ENCODE data around the gene GNB1. TPM values are rescaled to one million over a fixed set of nuclear protein-coding genes. Genes with fewer than 3 reads are reported as not detected.

Gene GNB1
- total and polyA plus RNA-seq, 9 of the 15 experiments (the other 6 are each of a cell fraction or from before 2014, with no cell fraction given): 34.3 to 388 (median 114) TPM

DNA sequence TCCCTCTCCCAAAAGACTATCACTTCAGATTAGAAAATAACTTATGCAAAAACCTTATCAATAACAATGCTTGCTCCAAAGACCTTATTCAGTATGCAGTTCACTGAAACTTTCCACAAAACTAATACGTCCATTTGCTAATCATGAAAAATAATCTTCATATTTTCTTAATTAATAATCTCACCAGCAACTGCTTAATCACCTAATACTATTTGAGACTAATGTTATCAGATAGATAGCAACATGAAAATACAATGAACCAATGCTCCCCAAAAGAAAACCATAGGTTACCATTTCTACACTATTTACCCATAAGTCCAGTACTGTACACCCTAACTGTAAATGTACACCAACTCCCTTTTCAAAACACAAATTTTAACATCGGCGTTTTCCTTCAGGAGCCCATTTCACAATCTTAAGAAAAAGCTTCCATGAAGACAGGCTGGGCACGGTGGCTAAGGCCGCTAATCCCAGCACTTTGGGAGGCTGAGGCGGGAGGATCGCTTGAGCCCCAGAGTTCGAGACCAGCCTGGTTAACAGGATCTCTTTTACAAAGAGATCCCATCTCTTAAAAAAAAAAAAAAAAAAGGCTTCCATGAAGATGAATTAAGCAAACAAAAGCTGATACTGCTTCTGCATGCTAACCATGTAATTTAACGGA is 1.7 kb downstream of the GNB1 start (continued):
- TF ChIP-seq RFX7 (CRISPR knock-in tag; IDR thresholded peaks at IDR 0.05) (no peak), ZNF431 (CRISPR knock-in tag; IDR thresholded peaks at IDR 0.05) (no peak), NFE2 (IDR thresholded peaks at IDR 0.05; ENCODE audit: low read depth) (no peak), DACH1 (IDR thresholded peaks at IDR 0.05; ENCODE audit: partially characterized antibody) (peak; percentile 83), CEBPG (CRISPR knock-in tag; IDR thresholded peaks at IDR 0.05) (no peak), CEBPG (tag; conservative IDR thresholded peaks at IDR 0.05 in 1 of 2, IDR thresholded peaks at IDR 0.05 in 1 of 2) (no peak), POLR2AphosphoS2 (IDR thresholded peaks at IDR 0.05; ENCODE audit: low read length) (no peak), ZNF445 (CRISPR knock-in tag; IDR thresholded peaks at IDR 0.05; ENCODE audit: low read depth) (no peak), GATAD2A (IDR thresholded peaks at IDR 0.05) (no peak), HDAC8 (tag; IDR thresholded peaks at IDR 0.05) (no peak), DNMT1 (IDR thresholded peaks at IDR 0.05) (no peak), CBX1 (IDR thresholded peaks at IDR 0.05; ENCODE audit: low read depth) (no peak), ZNF184 (CRISPR knock-in tag; IDR thresholded peaks at IDR 0.05) (no peak), NFXL1 (CRISPR knock-in tag; IDR thresholded peaks at IDR 0.05) (no peak), SNRNP70 (optimal IDR thresholded peaks at IDR 0.05; ENCODE audit: low read depth, low read length) (no peak), CREM (IDR thresholded peaks at IDR 0.05; ENCODE audit: low read depth) (no peak), TARDBP (IDR thresholded peaks at IDR 0.05) (no peak), FOS (IDR thresholded peaks at IDR 0.05; ENCODE audit: extremely low read depth, insufficient read length) (no peak), SMAD2 (IDR thresholded peaks at IDR 0.05; ENCODE audit: low read depth, low read length) (no peak), ZSCAN32 (CRISPR knock-in tag; IDR thresholded peaks at IDR 0.05) (no peak), ZNF133 (CRISPR knock-in tag; IDR thresholded peaks at IDR 0.05) (no peak), THRAP3 (IDR thresholded peaks at IDR 0.05; ENCODE audit: borderline replicate concordance) (no peak), GATA2 (CRISPR knock-in tag; IDR thresholded peaks at IDR 0.05) (no peak)
- TF ChIP-seq, protein P1, sequence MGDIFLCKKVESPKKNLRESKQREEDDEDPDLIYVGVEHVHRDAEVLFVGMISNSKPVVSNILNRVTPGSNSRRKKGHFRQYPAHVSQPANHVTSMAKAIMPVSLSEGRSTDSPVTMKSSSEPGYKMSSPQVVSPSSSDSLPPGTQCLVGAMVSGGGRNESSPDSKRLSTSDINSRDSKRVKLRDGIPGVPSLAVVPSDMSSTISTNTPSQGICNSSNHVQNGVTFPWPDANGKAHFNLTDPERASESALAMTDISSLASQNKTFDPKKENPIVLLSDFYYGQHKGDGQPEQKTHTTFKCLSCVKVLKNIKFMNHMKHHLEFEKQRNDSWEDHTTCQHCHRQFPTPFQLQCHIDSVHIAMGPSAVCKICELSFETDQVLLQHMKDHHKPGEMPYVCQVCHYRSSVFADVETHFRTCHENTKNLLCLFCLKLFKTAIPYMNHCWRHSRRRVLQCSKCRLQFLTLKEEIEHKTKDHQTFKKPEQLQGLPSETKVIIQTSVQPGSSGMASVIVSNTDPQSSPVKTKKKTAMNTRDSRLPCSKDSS (IDR thresholded peaks at IDR 0.05; ENCODE audit: low read depth, partially characterized antibody): no peak
- TF ChIP-seq, protein P2, sequence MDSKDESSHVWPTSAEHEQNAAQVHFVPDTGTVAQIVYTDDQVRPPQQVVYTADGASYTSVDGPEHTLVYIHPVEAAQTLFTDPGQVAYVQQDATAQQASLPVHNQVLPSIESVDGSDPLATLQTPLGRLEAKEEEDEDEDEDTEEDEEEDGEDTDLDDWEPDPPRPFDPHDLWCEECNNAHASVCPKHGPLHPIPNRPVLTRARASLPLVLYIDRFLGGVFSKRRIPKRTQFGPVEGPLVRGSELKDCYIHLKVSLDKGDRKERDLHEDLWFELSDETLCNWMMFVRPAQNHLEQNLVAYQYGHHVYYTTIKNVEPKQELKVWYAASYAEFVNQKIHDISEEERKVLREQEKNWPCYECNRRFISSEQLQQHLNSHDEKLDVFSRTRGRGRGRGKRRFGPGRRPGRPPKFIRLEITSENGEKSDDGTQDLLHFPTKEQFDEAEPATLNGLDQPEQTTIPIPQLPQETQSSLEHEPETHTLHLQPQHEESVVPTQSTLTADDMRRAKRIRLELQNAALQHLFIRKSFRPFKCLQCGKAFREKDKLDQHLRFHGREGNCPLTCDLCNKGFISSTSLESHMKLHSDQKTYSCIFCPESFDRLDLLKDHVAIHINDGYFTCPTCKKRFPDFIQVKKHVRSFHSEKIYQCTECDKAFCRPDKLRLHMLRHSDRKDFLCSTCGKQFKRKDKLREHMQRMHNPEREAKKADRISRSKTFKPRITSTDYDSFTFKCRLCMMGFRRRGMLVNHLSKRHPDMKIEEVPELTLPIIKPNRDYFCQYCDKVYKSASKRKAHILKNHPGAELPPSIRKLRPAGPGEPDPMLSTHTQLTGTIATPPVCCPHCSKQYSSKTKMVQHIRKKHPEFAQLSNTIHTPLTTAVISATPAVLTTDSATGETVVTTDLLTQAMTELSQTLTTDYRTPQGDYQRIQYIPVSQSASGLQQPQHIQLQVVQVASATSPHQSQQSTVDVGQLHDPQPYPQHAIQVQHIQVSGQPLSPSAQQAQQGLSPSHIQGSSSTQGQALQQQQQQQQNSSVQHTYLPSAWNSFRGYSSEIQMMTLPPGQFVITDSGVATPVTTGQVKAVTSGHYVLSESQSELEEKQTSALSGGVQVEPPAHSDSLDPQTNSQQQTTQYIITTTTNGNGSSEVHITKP (IDR thresholded peaks at IDR 0.05; ENCODE audit: partially characterized antibody): no peak
- TF ChIP-seq, protein P3, sequence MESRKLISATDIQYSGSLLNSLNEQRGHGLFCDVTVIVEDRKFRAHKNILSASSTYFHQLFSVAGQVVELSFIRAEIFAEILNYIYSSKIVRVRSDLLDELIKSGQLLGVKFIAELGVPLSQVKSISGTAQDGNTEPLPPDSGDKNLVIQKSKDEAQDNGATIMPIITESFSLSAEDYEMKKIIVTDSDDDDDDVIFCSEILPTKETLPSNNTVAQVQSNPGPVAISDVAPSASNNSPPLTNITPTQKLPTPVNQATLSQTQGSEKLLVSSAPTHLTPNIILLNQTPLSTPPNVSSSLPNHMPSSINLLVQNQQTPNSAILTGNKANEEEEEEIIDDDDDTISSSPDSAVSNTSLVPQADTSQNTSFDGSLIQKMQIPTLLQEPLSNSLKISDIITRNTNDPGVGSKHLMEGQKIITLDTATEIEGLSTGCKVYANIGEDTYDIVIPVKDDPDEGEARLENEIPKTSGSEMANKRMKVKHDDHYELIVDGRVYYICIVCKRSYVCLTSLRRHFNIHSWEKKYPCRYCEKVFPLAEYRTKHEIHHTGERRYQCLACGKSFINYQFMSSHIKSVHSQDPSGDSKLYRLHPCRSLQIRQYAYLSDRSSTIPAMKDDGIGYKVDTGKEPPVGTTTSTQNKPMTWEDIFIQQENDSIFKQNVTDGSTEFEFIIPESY (CRISPR knock-in tag; IDR thresholded peaks at IDR 0.05): 0 out of 2 replicates have a peak, but pooled peaks have one; percentile 18
